GM15510 (cell line): ENCODE data around the gene KCNK18.

ENCODE experiments used
- POLR2A ChIP-seq: IDR thresholded peaks from 3 replicates; pipeline ENCODE4 v1.6.1; 2011; ENCODE audit warnings: borderline replicate concordance; ENCODE audit not compliant: insufficient read length; ENCODE audit errors: extremely low read depth

Gene KCNK18

GRCh38 chr10:117188371-117188770 is 8.9 kb upstream of the KCNK18 start:
- no peak for TF ChIP-seq POLR2A

GRCh38 chr10:117189557-117189956 is 7.7 kb upstream of the KCNK18 start:
- TF ChIP-seq POLR2A, result no peak

- no peak for TF ChIP-seq POLR2A
Measured at GRCh38 chr10:117198088-117198487, 799 bp downstream of the KCNK18 start.

GRCh38 chr10:117201826-117202225 is 4.5 kb downstream of the KCNK18 start:
- no peak for TF ChIP-seq POLR2A

- no peak for TF ChIP-seq POLR2A
Measured at GRCh38 chr10:117204316-117204715, 7.0 kb downstream of the KCNK18 start.

- TF ChIP-seq POLR2A, result no peak
Measured at GRCh38 chr10:117212176-117212575, 14.9 kb downstream of the KCNK18 start.

- TF ChIP-seq POLR2A, result no peak
Measured at GRCh38 chr10:117214401-117214800, 17.1 kb downstream of the KCNK18 start.

- TF ChIP-seq POLR2A, result no peak
Measured at GRCh38 chr10:117215079-117215478, 17.8 kb downstream of the KCNK18 start.

- TF ChIP-seq POLR2A, result no peak
Measured at GRCh38 chr10:117216028-117216427, 18.7 kb downstream of the KCNK18 start.

GRCh38 chr10:117216611-117217195 is 19.4 kb downstream of the KCNK18 start:
- no peak for TF ChIP-seq POLR2A

GRCh38 chr10:117217196-117217761 is 20.0 kb downstream of the KCNK18 start:
- no peak for TF ChIP-seq POLR2A

- TF ChIP-seq POLR2A, result no peak
Measured at GRCh38 chr10:117218654-117219053, 21.4 kb downstream of the KCNK18 start.

- no peak for TF ChIP-seq POLR2A
Measured at GRCh38 chr10:117221156-117221711, 23.9 kb downstream of the KCNK18 start.

- no peak for TF ChIP-seq POLR2A
Measured at GRCh38 chr10:117222552-117222951, 25.3 kb downstream of the KCNK18 start.

- no peak for TF ChIP-seq POLR2A
Measured at GRCh38 chr10:117222976-117223692, 25.8 kb downstream of the KCNK18 start.
